NCI-H1105 treated with DMSO at 0.1 percent for 48 hours (cell line): ENCODE measurements around the gene RAD51B.
A peak's percentile ranks its signal among the peaks of the same experiment; 100 is the strongest.

Source experiments
- DNase-seq: peaks from one replicate; lab custom pipeline; 2025; lab: John Stamatoyannopoulos, UW

RAD51B gene

DNA sequence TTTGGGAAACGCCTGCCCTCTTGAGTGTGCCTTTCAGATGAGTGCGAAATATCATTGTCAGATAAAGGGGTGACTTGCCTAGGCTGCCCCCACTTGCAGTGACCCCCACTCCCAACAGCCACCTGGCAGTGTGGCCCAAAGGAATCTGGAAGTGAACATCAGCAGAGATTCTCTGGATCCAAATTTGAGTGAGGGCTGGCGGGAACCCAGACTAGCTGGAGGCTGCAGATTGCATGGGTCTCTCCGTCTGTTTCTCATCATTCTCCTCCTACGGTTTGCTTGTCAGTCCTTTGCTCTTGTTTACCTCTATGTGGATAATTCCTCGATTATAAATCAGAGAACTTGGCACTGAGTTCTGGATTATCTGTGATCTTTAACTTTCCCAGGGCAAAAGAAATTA is 692.5 kb downstream of the RAD51B start:
- no peak for DNase-seq

- no peak for DNase-seq
Measured at GRCh38 chr14:68513137-68513536, 693.6 kb downstream of the RAD51B start.

DNA sequence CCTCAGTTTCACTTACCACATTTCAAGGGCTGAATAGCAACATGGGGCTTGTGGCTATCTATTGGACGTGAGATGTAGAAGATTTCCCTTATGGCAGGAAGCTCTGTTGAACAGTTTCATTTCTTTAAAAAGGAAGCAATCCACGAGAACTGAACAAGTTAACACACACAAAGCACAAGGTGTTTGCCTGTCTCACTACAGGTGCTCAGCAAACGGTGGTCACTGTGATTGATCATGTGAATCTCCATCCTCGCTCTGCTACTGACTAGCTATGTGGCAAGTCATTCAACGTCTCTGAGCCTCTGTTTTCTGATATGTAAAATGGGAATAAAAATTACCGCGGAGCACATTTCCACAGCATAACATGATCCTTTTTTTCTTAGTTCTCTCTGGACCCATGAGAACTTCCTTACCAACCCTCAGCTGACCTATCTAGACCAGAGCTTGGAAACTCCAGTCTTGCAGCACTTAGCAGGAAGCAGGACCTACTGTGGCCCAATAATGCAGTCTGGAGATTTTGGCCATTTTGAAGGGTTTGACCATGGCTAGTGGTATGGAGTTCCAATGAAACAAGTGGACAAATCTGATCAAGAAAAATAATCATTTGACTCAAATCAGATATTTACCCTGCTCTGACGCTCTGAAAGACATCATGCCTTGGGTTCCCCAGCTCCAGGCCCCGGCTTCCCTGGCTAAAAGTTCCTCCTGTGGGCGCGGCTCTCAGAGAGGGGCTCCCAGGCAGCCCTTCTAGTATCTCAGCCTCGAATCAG is 694.4 kb downstream of the RAD51B start:
- no peak for DNase-seq

DNA sequence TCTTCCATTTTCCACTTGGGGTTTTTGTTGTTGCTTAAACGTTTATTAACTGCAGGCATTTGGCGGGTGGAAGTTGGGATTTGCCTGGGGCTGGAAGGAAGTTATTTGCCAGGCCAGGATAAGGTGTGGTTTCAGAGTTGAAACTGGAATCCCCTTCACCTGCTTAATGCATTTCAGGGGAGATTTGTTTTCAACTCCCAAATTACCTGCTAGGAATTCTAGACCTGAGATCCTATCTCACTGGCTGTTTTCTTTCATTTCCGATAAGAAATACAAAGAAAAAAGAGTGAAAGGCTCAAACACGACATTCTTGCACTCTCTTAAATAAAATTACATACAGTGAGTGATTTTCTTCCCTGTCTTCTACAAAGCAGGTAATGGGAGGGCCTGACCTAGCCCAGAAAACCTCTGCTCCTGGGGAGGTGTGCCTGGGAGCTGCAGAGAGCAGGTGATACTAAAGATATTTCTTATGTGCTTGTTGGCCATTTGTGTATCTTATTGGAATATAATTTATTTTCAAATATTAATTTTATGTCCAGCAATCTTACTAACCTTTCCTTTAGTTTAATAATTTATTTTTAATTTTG is 695.1 kb downstream of the RAD51B start:
- DNase-seq: no peak

- DNase-seq: no peak
Measured at GRCh38 chr14:68516342-68516741, 696.8 kb downstream of the RAD51B start.

DNA sequence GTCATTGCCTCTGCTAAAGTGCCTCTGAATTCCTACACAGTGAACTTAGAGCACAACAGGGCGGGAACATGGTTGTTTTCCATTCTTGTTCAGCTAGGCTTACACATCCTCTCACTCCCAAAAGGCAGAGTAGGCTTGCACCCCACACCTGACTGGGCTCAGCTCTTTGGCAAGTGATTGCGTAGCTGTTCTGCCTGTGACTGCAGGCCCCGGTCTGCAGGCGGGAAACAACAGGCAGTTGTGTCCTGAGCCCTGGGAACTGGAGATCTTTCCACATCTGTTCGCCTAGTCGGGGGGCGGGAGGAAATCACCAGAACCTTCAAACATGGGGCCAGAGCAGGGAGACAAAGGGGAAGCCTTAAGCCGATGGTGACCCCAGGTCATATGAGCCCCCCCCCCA is 698.6 kb downstream of the RAD51B start:
- no peak for DNase-seq

DNA sequence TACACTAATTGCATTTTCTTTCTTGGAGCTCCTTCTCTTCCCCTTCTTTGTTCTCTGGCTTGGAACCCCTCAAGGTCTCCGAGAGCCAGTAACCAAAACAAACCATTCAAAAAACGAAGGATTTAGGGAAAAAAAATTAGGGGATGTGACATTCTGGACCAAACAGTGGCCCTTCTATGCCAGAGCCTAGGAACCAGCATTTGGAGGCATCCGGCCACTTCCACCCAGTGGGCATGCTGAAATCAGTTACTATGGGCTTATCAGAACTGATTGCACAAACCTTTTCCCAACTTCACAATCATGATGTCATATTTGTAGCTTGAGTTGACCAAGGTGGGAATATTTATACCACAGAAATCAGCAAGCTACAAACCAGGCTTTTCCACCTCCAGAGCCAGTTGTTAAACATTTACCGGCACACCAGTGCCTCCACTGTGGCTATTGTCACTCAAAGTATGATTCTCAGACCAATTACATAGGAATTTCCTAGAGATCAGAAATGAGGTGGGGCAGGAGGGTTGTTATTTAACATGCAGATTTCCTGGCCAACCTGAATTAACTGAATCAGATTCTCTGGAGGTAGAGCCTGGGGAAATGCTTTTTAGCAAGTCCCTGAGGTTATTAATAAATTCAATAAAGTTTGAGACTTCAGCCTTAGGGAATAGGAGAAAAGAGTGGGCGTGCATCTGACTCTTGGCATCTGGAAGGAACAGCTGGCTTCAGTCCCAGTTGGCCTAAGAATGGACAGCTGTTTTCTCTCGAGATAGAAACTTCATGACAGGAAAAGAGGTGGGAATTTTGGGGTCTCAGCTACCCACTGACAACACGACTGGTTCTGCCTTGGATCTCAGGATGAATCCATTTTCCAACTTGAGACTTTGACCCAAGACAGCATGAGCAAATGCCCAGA is 699.4 kb downstream of the RAD51B start:
- no peak for DNase-seq

DNA sequence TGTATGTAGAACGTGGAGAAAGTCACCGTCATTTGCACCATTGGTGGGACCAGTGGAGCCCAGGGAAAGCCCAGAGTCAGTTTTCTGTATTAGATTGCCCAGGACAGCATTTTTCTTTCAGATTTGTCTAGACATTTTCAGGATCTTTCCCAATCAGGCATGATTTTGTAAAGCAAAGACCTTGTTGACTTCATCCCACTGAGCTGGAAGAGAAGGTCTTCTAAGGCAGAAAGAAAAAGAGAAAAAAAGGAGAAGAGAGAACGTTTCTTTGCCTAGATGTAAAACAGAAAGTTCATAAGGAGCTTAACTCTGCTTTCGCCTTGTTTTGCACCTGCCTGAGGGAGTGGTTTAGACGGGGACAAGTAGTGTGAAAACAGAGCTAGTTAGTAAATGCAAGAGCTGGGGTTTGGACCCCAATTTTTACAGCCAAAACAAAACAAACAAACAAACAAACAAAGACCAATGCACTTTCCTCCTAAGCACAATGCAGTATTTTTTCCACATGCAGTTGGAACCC is 700.1 kb downstream of the RAD51B start:
- DNase-seq: no peak

GRCh38 chr14:68520637-68521556 is 701.3 kb downstream of the RAD51B start:
- no peak for DNase-seq

DNA sequence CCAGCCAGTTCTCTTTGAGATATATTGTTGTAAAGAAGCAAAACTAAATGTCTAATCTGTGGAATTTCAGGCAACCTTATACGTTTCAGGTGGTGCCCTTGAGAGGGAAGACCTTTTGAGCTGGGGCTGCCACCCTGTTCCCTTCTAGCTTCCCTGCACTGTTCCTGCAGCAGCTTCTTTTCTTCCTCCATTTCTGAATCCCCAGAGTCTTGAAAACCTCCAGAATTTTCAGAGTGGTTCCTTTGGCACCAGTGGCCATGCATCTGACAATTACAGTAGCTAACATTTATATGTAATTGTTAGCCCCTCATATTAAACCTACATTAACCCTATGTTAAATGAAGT is 702.0 kb downstream of the RAD51B start:
- no peak for DNase-seq

GRCh38 chr14:68521961-68522509 is 702.5 kb downstream of the RAD51B start:
- DNase-seq: no peak

- peak; percentile 65 for DNase-seq
Measured at GRCh38 chr14:68522510-68523325, 703.1 kb downstream of the RAD51B start.

DNA sequence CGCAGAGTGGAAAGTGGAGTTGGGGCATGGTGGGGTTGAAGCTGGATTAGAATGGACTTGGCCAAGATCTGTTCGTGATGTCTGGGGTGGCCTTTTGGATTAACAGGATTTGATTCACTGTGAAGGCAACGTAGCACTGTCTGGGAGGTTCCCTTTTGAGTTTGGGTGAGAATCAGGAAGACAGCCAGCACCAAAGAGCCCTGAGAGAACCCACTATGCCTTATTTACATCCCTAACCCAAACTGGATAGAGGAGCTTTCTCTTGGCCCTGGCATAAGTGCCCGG is 703.7 kb downstream of the RAD51B start:
- DNase-seq: no peak

DNA sequence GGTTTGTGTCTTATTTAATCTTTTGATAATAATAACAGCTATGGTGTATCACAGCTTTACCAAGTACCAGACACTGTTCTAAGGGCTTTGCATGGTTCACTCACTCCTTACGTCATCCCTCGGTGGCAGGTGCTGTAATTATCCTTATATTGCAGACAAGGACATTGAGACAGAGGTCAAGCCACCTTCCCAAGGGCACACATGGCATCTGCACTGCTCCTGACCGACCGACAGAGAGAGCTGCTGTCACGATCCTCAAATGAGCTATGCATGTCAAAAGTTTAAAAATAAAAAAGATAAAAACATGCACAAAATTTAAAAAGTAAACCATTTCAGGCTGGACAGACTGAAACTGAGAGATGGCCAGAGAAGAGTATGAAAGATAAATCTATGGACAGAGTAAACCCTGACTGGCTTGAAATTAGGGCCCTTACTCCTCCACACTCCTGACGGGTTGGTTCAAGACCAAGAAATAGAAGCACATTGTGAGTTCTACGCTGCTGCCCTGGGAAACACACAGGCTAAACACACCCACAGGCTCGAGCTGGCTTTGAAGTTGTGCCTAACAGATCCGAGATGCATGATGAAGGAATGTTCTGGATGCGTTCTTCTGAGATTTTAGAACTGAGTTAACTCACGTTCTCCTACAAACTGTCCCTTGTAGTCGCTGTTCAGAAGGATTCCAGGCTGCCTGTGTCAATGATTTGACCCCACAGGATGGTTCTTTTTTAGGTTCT is 704.6 kb downstream of the RAD51B start:
- DNase-seq: no peak

DNA sequence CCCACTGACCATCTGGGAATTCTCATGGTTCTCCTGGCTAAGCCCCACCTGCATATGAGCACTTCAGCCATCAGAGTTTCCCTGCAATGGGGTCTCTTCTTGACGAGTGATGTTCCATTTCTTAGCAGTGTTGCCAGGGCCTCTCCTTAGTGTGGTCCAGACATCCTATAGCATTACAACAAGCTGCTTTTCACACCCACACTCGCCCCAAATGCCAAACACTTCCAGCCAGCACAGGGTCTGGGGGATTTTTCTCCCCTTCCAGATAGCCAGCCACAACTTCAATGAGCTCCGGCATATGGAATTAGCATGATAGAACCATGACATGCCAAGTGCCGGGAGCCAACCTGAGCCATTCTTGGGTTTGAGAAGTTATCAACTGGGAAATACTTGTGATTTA is 705.9 kb downstream of the RAD51B start:
- no peak for DNase-seq

DNA sequence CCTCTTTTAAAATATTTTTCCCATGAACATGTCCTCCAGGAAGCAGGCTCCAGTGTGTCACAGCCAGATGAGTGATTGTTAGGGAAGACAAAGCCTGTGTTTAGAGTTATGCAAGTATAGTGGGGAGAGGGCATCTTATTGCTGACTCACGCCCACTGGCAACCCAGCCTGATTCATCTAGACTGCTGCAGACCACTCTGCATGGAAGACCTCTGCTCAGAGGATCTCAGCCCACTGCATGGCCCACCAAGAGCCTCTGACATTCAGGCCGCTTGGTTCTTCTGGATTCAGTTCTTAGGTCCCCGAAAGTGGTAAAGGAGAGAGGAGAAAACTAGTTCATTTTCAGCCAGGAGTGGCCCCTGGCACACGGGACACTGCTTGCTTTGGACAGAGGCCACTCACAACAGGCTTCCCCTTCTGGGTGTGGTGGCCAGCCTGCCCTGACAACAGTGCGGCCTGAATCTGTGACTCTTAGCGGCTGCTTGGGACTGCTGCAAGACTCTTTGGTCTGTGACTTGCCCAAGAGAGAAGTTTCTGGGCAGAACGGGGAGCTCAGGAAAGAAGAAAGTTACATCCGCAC is 707.0 kb downstream of the RAD51B start:
- DNase-seq: no peak

- DNase-seq: no peak
Measured at GRCh38 chr14:68527329-68527851, 707.8 kb downstream of the RAD51B start.

GRCh38 chr14:68528040-68528687 is 708.6 kb downstream of the RAD51B start:
- DNase-seq: no peak

DNA sequence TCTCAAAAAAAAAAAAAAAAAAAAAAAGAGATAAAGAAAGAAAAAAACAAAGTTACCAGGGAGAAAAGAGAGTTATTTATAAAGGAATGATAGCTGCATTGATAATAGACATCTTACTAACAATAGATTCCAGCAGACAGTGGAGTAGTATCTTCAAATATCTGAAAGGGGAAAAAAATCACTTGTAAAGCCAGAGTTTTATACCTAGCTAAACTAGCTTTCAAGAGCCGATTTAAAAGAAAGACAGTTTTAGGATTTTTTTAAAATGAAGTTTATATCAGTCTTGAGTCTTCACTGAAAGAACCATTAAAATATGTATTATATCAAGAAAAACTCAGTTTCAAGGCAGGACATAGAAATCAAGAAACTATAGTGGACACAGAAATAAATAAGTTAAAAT is 710.9 kb downstream of the RAD51B start:
- no peak for DNase-seq
